Measurements from ENCODE around the gene ZFYVE21. TPM values are rescaled to one million over a fixed set of nuclear protein-coding genes. Genes with fewer than 3 reads are reported as not detected.

ZFYVE21 gene
- total RNA-seq, 1 experiment from 2014 or later, result 49.7 TPM

DNA sequence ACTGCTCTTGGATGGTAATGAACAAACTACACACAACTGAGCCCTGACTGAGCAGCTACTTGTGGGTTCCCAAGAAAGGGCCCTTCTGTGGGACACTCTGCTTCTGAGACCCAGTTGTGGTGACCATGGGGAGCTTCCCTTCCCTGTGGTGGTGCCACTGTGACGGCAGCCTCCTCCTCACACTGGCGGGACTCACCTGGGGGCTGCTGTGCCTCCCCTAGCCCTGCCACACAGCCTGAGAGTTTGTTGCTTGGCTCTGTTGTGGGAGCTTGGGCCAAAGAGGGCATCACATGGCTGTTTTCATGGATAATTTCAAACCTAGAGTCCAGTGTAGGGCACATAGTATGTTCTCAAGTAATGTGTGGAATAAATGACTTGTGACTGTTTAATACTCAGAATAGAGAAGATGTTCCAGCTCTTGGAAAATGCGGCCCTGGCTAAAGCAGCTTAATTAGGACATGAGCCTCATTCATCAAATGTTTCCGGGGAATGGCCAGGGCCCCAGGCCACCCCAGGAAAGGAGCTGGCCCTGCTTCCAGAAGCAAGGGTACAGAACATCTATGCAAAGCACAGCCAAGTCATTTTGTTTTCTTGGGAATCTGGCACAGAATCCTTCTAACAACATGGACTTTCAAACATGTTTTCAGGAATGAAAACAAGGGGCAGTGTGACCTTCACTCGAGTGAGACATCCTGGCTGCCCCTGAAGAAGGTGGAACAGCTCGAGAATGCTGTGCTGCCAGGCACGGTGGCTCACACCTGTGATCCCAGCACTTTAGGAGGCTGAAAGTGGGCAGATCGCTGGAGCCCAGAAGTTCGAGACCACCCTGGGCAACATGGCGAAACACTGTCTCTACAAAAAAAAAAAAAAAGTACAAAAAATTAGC, 21.2 kb downstream of the ZFYVE21 start:
- Histone ChIP-seq H4K8ac (replicated peaks; ENCODE audit: insufficient read length, low read depth, low read length) (no peak overlapping the region), H3K9ac (ENCODE audit: extremely low read depth, insufficient read length, low read length) (no peak overlapping the region), H3K56ac (ENCODE audit: insufficient read length, low read depth, low read length) (no peak overlapping the region), H2AK5ac (ENCODE audit: insufficient read length, low read length) (no peak overlapping the region), H3K9me3 (ENCODE audit: control insufficient read depth, low read depth, low read length) (no peaks in the 10 kb centered on the region), H3K79me2 (ENCODE audit: insufficient read depth, low read length) (no peaks in the 10 kb centered on the region), H3K18ac (ENCODE audit: insufficient read length, low read depth, low read length) (no peak overlapping the region), H2BK120ac (ENCODE audit: low read depth, low read length, poor library complexity, severe bottlenecking) (no peak overlapping the region), H3K79me1 (ENCODE audit: insufficient read depth, low read depth, low read length, poor library complexity, severe bottlenecking) (no peaks in the 10 kb centered on the region), H2BK5ac (ENCODE audit: insufficient read length, low read length) (no peak overlapping the region), H2AFZ (ENCODE audit: low read length) (no peak overlapping the region), H3K23me2 (ENCODE audit: insufficient read length, low read depth, low read length, poor library complexity, severe bottlenecking) (no peaks in the 10 kb centered on the region), H4K5ac (ENCODE audit: insufficient read length, low read depth, low read length) (no peak overlapping the region), H2BK12ac (ENCODE audit: insufficient read length, low read depth, low read length) (no peak overlapping the region), H3K23ac (ENCODE audit: insufficient read length, low read depth, low read length) (no peak overlapping the region), H3K27ac (ENCODE audit: insufficient read length, low read depth, low read length) (no peak overlapping the region), H3K14ac (ENCODE audit: insufficient read depth, low read length) (no peak overlapping the region), H3K4me1 (ENCODE audit: insufficient read depth, low read length) (peaks cover 2% of the 10 kb centered on the region; the same call in 1 of the 2 replicates), H3K4me2 (ENCODE audit: insufficient read depth, insufficient read length, low read length) (no peak overlapping the region), H3T11ph (ENCODE audit: low read length) (no peak overlapping the region), H4K91ac (ENCODE audit: insufficient read length, low read depth, low read length) (no peak overlapping the region), H2BK20ac (ENCODE audit: low read depth, low read length, poor library complexity, severe bottlenecking) (no peak overlapping the region), H4K20me1 (ENCODE audit: control insufficient read depth, insufficient read depth, insufficient read length) (peaks cover 3% of the 10 kb centered on the region), H2BK15ac (ENCODE audit: low read depth, low read length) (no peak overlapping the region), H3K27me3 (ENCODE audit: insufficient read depth, low read length) (no peaks in the 10 kb centered on the region), H3K4ac (ENCODE audit: low read depth, low read length) (no peak overlapping the region)
- no peaks in the 10 kb centered on the region for H3K27me3 Mint-ChIP-seq (ENCODE audit: low read depth)
- TF ChIP-seq, protein P1, sequence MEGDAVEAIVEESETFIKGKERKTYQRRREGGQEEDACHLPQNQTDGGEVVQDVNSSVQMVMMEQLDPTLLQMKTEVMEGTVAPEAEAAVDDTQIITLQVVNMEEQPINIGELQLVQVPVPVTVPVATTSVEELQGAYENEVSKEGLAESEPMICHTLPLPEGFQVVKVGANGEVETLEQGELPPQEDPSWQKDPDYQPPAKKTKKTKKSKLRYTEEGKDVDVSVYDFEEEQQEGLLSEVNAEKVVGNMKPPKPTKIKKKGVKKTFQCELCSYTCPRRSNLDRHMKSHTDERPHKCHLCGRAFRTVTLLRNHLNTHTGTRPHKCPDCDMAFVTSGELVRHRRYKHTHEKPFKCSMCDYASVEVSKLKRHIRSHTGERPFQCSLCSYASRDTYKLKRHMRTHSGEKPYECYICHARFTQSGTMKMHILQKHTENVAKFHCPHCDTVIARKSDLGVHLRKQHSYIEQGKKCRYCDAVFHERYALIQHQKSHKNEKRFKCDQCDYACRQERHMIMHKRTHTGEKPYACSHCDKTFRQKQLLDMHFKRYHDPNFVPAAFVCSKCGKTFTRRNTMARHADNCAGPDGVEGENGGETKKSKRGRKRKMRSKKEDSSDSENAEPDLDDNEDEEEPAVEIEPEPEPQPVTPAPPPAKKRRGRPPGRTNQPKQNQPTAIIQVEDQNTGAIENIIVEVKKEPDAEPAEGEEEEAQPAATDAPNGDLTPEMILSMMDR (conservative IDR thresholded peaks at IDR 0.05), result no peak
- H3K36me3 Mint-ChIP-seq (ENCODE audit: insufficient read depth in 1 of 3, low read depth in 3 of 3), result peaks cover 3 to 42% (median 22%) of the 10 kb centered on the region in 3 experiments
- H3K4me1 Mint-ChIP-seq, result peaks cover 11 to 12% of the 10 kb centered on the region in 2 experiments
- H3K27ac Mint-ChIP-seq, result peak overlapping the region in 1 of 3 experiments; percentile 53; a peak in 1 of 7 replicates
- no peaks in the 10 kb centered on the region for H3K9me3 Mint-ChIP-seq
- WGBS (ENCODE audit: extremely low coverage, insufficient read length, low lambda C conversion rate), result no CpG with 5 or more reads among the region's 10 CpGs
- DNase-seq, result no peak
- no peak overlapping the region for H3K4me3 Mint-ChIP-seq
